ENCODE results near the gene BICDL1. TPM values are rescaled to one million over a fixed set of nuclear protein-coding genes. Genes with fewer than 3 reads are reported as not detected.

The BICDL1 gene
- total and polyA plus RNA-seq, 2 donors (not counting 3 experiments of a cell fraction or from before 2014, with no cell fraction given): 0.19 TPM; not detected in 1

GRCh38 chr12:120125029-120125428 lies 136.0 kb downstream of the BICDL1 start:
- Histone ChIP-seq H3K4me2 (ENCODE audit: insufficient read depth, low read length) (no peak overlapping the region), H2AFZ (ENCODE audit: low read depth, low read length) (no peak overlapping the region), H3K9me1 (replicated peaks; ENCODE audit: control insufficient read depth, extremely low read depth, insufficient read depth, low read length) (no peaks in the 10 kb centered on the region), H3K9me3 (replicated peaks; ENCODE audit: control insufficient read depth, insufficient read depth, low read length) (no peaks in the 10 kb centered on the region), H3K36me3 (ENCODE audit: control insufficient read depth in 2 of 2, extremely low read depth in 1 of 2, insufficient read depth in 2 of 2, low read length in 2 of 2) (peaks cover 10 to 14% of the 10 kb centered on the region in 2 experiments), H3K9ac (replicated peaks; ENCODE audit: extremely low read depth, insufficient read depth, low read length) (no peak overlapping the region), H3K27me3 (ENCODE audit: control insufficient read depth in 2 of 2, insufficient read depth in 2 of 2, low read length in 2 of 2) (no peaks in the 10 kb centered on the region), H3K79me2 (ENCODE audit: control insufficient read depth, insufficient read depth, low read length) (no peaks in the 10 kb centered on the region), H3K27ac (ENCODE audit: insufficient read depth, low read depth, low read length) (no peak overlapping the region), H3K4me1 (ENCODE audit: control insufficient read depth, extremely low read depth, insufficient read depth, low read length) (peaks cover 23% of the 10 kb centered on the region), H4K20me1 (replicated peaks; ENCODE audit: control insufficient read depth, extremely low read depth, insufficient read depth, low read length) (no peaks in the 10 kb centered on the region), H3K4me3 (replicated peaks in 1 of 3; ENCODE audit: insufficient read depth in 1 of 3, low read depth in 1 of 3, low read length in 3 of 3) (no peak overlapping the region)
- TF ChIP-seq EZH2 (IDR thresholded peaks at IDR 0.05; ENCODE audit: borderline replicate concordance, low read depth, low read length, severe bottlenecking) (no peak), JUN (IDR thresholded peaks at IDR 0.05; ENCODE audit: borderline replicate concordance, insufficient read depth, insufficient read length, low read depth) (no peak), POLR2AphosphoS5 (IDR thresholded peaks at IDR 0.05; ENCODE audit: insufficient read depth, low read depth, low read length) (no peak), MYC (IDR thresholded peaks at IDR 0.05; ENCODE audit: low read depth, low read length) (no peak), CTCF (IDR thresholded peaks at IDR 0.05; ENCODE audit: extremely low read depth in 1 of 2, insufficient read depth in 1 of 2, low read depth in 1 of 2, low read length in 2 of 2) (no peak), GATA2 (IDR thresholded peaks at IDR 0.05; ENCODE audit: insufficient read depth, insufficient read length, low read depth, low read length) (no peak), MAX (IDR thresholded peaks at IDR 0.05; ENCODE audit: insufficient read depth, insufficient read length) (no peak), FOS (IDR thresholded peaks at IDR 0.05; ENCODE audit: borderline replicate concordance, insufficient read depth, low read length) (no peak), POLR2A (IDR thresholded peaks at IDR 0.05; ENCODE audit: low read depth, low read length) (no peak)
- dilution Hi-C loops (cut with MboI; ENCODE audit: extremely low pct_ligation_motif_present, low sequenced_read_pairs) (no loop called here), intact Hi-C loops (cut with micrococcal nuclease) (no loop called here)
- DNase-seq (ENCODE audit: low read depth, low spot score): no peak
- no TSS peak for BruUV-seq (replicated peaks)
- ChIA-PET CTCF (interaction anchor here (1.8 kb wide), 1 partner anchor 38 kb away, joined by 6 read pairs; no protein-coding TSS in a partner anchor), POLR2A (no interaction called here)
- FAIRE-seq: no peak

All from endothelial cell of umbilical vein (primary cell).